GM13976 (cell line): ENCODE measurements around the gene OSTN.

ENCODE experiments used
- DNase-seq: peaks from one replicate; pipeline ENCODE4 v3.0.0; 2012; ENCODE audit warnings: low spot score
- CTCF ChIP-seq: IDR thresholded peaks from 2 replicates; pipeline ENCODE4 v1.5.1; 2012; ENCODE audit warnings: borderline replicate concordance, mild to moderate bottlenecking; ENCODE audit not compliant: insufficient read depth; ENCODE audit errors: extremely low read depth, missing control alignments, control extremely low read depth
- in situ Hi-C: fragments of 300-500 bp; cut with MboI; formaldehyde crosslinking; loops from one replicate; pipeline ENCODE4 v1.12.0; 2022; ENCODE audit warnings: low sequenced_read_pairs, mixed read lengths, inconsistent platforms; ENCODE audit not compliant: unreplicated experiment

Gene OSTN

GRCh38 chr3:191292243-191293015, 93.4 kb downstream of the OSTN start:
- no peak for TF ChIP-seq CTCF
- no peak for DNase-seq
- in situ Hi-C loops: loop anchor here (5.0 kb wide), 1 partner anchor 45 kb away; no protein-coding TSS in a partner anchor

GRCh38 chr3:191294291-191294690, 95.2 kb downstream of the OSTN start:
- in situ Hi-C loops: loop anchor here (5.0 kb wide), 1 partner anchor 47 kb away; no protein-coding TSS in a partner anchor
- DNase-seq: no peak
- TF ChIP-seq CTCF: no peak

- TF ChIP-seq CTCF: no peak
- in situ Hi-C loops: no loop called here
- peak; percentile 47 for DNase-seq
These were observed 97.0 kb downstream of the OSTN start for GRCh38 chr3:191296041-191296541.

GRCh38 chr3:191298846-191299245, 99.8 kb downstream of the OSTN start:
- in situ Hi-C loops: no loop called here
- DNase-seq: no peak
- TF ChIP-seq CTCF: no peak

GRCh38 chr3:191300422-191300821, 101.4 kb downstream of the OSTN start:
- TF ChIP-seq CTCF: no peak
- in situ Hi-C loops: no loop called here
- no peak for DNase-seq

GRCh38 chr3:191301017-191301416, 102.0 kb downstream of the OSTN start:
- no peak for TF ChIP-seq CTCF

More at GRCh38 chr3:191301017-191301416, 102.0 kb downstream of the OSTN start:
- DNase-seq: peak; percentile 59
- in situ Hi-C loops: no loop called here
